SK-N-SH (cell line): ENCODE results near the gene AHDC1. TPM values are rescaled to one million over a fixed set of nuclear protein-coding genes. Genes with fewer than 3 reads are reported as not detected.

Experiments used
- CTCF ChIA-PET: fragments of 300-600, 350-600 bp; formaldehyde crosslinking; extraction: SDS; loops from one replicate; lab custom pipeline; 2021; lab: Yijun Ruan, JAX
- POLR2A ChIA-PET: fragments of 350-600 bp; sonication (Branson Sonifier 250); formaldehyde crosslinking; extraction: SDS; loops from one replicate; lab custom pipeline; 2020; ENCODE audit warnings: antibody characterized with exemption, inconsistent platforms; lab: Yijun Ruan, JAX
- DNase-seq: peaks from one replicate; pipeline ENCODE4 v3.0.0; 2012
- H2AFZ ChIP-seq: fragments of 200-600 bp; sonication (generic); 2 replicates; pipeline ENCODE4 v1.8.1; 2016; ENCODE audit warnings: antibody characterized with exemption, mild to moderate bottlenecking, low read depth
- H3F3A ChIP-seq: fragments of 200-600 bp; sonication (generic); replicated peaks from 2 replicates; pipeline ENCODE3; 2016; ENCODE audit warnings: antibody characterized with exemption, mild to moderate bottlenecking; ENCODE audit not compliant: insufficient read depth
- H3K27ac ChIP-seq, 2 experiments: fragments of 200-500 bp in 1 of 2; fragments of 200-600 bp in 1 of 2; sonication (Bioruptor generic) in 1 of 2; sonication (generic), shearing (Covaris generic) in 1 of 2; 2 replicates each; pipeline versions ENCODE4 v1.5.1 to v1.6.1; 2014 to 2016; ENCODE audit warnings: low read depth in 2 of 2, inconsistent platforms in 1 of 2, low read length in 1 of 2, mild to moderate bottlenecking in 1 of 2, mixed read lengths in 1 of 2
- H3K27me3 ChIP-seq: fragments of 200-600 bp; sonication (generic), shearing (Covaris generic); 2 replicates; pipeline ENCODE4 v1.6.1; 2016; ENCODE audit warnings: mixed run types; ENCODE audit not compliant: insufficient read depth
- H3K36me3 ChIP-seq, 2 experiments: fragments of 200-500 bp in 1 of 2; fragments of 200-600 bp in 1 of 2; sonication (Bioruptor generic) in 1 of 2; sonication (generic) in 1 of 2; replicated peaks in 1 of 2; 2 replicates each; pipeline versions ENCODE3 to v1.5.1; 2014 to 2016; ENCODE audit warnings: low read length in 1 of 2, mild to moderate bottlenecking in 1 of 2; ENCODE audit not compliant: insufficient read depth in 2 of 2, control insufficient read depth in 1 of 2
- H3K4me1 ChIP-seq, 2 experiments: fragments of 200-500 bp in 1 of 2; fragments of 200-600 bp in 1 of 2; sonication (Bioruptor generic) in 1 of 2; sonication (generic), shearing (Covaris generic) in 1 of 2; 2 replicates each; pipeline versions ENCODE4 v1.5.1 to v1.6.1; 2014 to 2016; ENCODE audit warnings: low read depth in 1 of 2, low read length in 1 of 2, mixed run types in 1 of 2; ENCODE audit not compliant: insufficient read depth in 2 of 2, control insufficient read depth in 1 of 2
- H3K4me2 ChIP-seq: fragments of 200-600 bp; sonication (generic), shearing (Covaris generic); 2 replicates; pipeline ENCODE4 v1.6.1; 2017; ENCODE audit warnings: mixed run types
- H3K4me3 ChIP-seq, 2 experiments: fragments of 200-500 bp in 1 of 2; fragments of 200-600 bp in 1 of 2; sonication (Bioruptor generic) in 1 of 2; sonication (generic), shearing (Covaris generic) in 1 of 2; 2 replicates each; pipeline versions ENCODE4 v1.5.1 to v1.8.1; 2014 to 2016; ENCODE audit warnings: low read depth in 2 of 2, inconsistent platforms in 1 of 2, low read length in 1 of 2, mild to moderate bottlenecking in 1 of 2, mixed read lengths in 1 of 2, moderate library complexity in 1 of 2
- H3K79me2 ChIP-seq: fragments of 200-600 bp; sonication (generic); 2 replicates; pipeline ENCODE4 v1.8.1; 2017; ENCODE audit warnings: mild to moderate bottlenecking; ENCODE audit not compliant: insufficient read depth
- H3K9ac ChIP-seq: fragments of 200-600 bp; sonication (generic); 2 replicates; pipeline ENCODE4 v1.6.1; 2017; ENCODE audit warnings: mixed run types
- H3K9me2 ChIP-seq: fragments of 200-600 bp; sonication (generic); 2 replicates; pipeline ENCODE4 v1.6.1; 2017; ENCODE audit warnings: mixed run types
- H3K9me3 ChIP-seq: fragments of 200-600 bp; sonication (generic); 2 replicates; pipeline ENCODE4 v1.6.1; 2017; ENCODE audit warnings: mixed run types, mild to moderate bottlenecking, moderate library complexity
- H4K20me1 ChIP-seq: fragments of 200-600 bp; sonication (generic); 2 replicates; pipeline ENCODE4 v1.6.1; 2017; ENCODE audit warnings: mild to moderate bottlenecking, mixed run types; ENCODE audit not compliant: insufficient read depth
- CHD2 ChIP-seq: fragments of 150-350 bp; IDR thresholded peaks from 2 replicates; pipeline ENCODE4 v1.6.1; 2018; ENCODE audit warnings: low read length; ENCODE audit not compliant: partially characterized antibody
- ELF1 ChIP-seq: IDR thresholded peaks from 2 replicates; pipeline ENCODE4 v1.4.0; 2012
- EP300 ChIP-seq, 2 experiments: IDR thresholded peaks; 2 replicates each; pipeline versions ENCODE4 v1.4.0 to v1.6.1; 2012; ENCODE audit warnings: borderline replicate concordance in 1 of 2, low read depth in 1 of 2, low read length in 1 of 2
- EZH2phosphoT487 ChIP-seq: fragments of 200-600 bp; sonication (generic); IDR thresholded peaks from 2 replicates; pipeline ENCODE4 v1.6.1; 2017; ENCODE audit warnings: low read depth, mixed run types, mild to moderate bottlenecking, antibody characterized with exemption, moderate library complexity, borderline replicate concordance
- FOSL2 ChIP-seq: IDR thresholded peaks from 2 replicates; pipeline ENCODE4 v1.4.0; 2012; ENCODE audit warnings: low read depth, mild to moderate bottlenecking, moderate library complexity, borderline replicate concordance
- FOXJ3 ChIP-seq: sonication (generic); formaldehyde crosslinking; IDR thresholded peaks from 2 replicates; pipeline ENCODE4 v1.5.1; 2020; ENCODE audit warnings: mild to moderate bottlenecking, missing genetic modification reagents
- FOXM1 ChIP-seq: IDR thresholded peaks from 2 replicates; pipeline ENCODE4 v1.4.0; 2012; ENCODE audit warnings: low read depth, mild to moderate bottlenecking
- MAX ChIP-seq: IDR thresholded peaks from 2 replicates; pipeline ENCODE4 v1.4.0; 2012; ENCODE audit warnings: low read depth
- NFIC ChIP-seq: IDR thresholded peaks from 2 replicates; pipeline ENCODE4 v1.4.0; 2012; ENCODE audit warnings: borderline replicate concordance
- NRF1 ChIP-seq: IDR thresholded peaks from 2 replicates; pipeline ENCODE4 v1.6.1; 2012; ENCODE audit warnings: low read depth, mild to moderate bottlenecking, low read length
- RFX5 ChIP-seq: IDR thresholded peaks from 2 replicates; pipeline ENCODE4 v1.6.1; 2012; ENCODE audit warnings: mild to moderate bottlenecking, improper control_type of control experiment, low read length
- RXRA ChIP-seq: IDR thresholded peaks from 2 replicates; pipeline ENCODE4 v1.4.0; 2012; ENCODE audit warnings: low read depth, mild to moderate bottlenecking, borderline replicate concordance
- SMC3 ChIP-seq: IDR thresholded peaks from 2 replicates; pipeline ENCODE4 v1.6.1; 2012; ENCODE audit warnings: low read depth, low read length, improper control_type of control experiment
- TCF12 ChIP-seq: IDR thresholded peaks from 2 replicates; pipeline ENCODE4 v1.4.0; 2012
- TEAD4 ChIP-seq: IDR thresholded peaks from 2 replicates; pipeline ENCODE4 v1.4.0; 2012; ENCODE audit warnings: mild to moderate bottlenecking, borderline replicate concordance; ENCODE audit not compliant: insufficient read depth
- USF1 ChIP-seq: IDR thresholded peaks from 2 replicates; pipeline ENCODE4 v1.4.0; 2012; ENCODE audit warnings: low read depth, borderline replicate concordance
- WGBS: methylation state at CpG from one replicate; pipeline ENCODE4 v1.1.6; 2017; ENCODE audit warnings: low lambda C conversion rate; 5-methylcytosine and 5-hydroxymethylcytosine counted together
- polyA plus RNA-seq, 3 experiments: library from polyadenylated mRNA; depleted of rRNA; stranded (reverse); fragments of >200 nt; gene quantifications; 2 replicates each; pipeline ENCODE4 v1.2.3, GENCODE V29; 2012
- TF ChIP-seq, protein P1 (sequence below): IDR thresholded peaks from 2 replicates; pipeline ENCODE4; 2012
- TF ChIP-seq, protein P2 (sequence below): fragments of 150-350 bp; IDR thresholded peaks from 2 replicates; pipeline ENCODE4 v1.6.1; 2016; ENCODE audit warnings: mild to moderate bottlenecking, low read depth, low read length
- TF ChIP-seq, protein P3 (sequence below): fragments of 150-350 bp; IDR thresholded peaks from 2 replicates; pipeline ENCODE4 v1.6.1; 2017; ENCODE audit warnings: antibody characterized with exemption, low read length, low read depth, borderline replicate concordance
- TF ChIP-seq, protein P4 (sequence below): IDR thresholded peaks from 2 replicates; pipeline ENCODE4 v1.4.0; 2012; ENCODE audit warnings: low read depth, borderline replicate concordance

The AHDC1 gene
- polyA plus RNA-seq, 1 of the 3 experiments (the other 2 are of a cell fraction) = 8.5 TPM

DNA sequence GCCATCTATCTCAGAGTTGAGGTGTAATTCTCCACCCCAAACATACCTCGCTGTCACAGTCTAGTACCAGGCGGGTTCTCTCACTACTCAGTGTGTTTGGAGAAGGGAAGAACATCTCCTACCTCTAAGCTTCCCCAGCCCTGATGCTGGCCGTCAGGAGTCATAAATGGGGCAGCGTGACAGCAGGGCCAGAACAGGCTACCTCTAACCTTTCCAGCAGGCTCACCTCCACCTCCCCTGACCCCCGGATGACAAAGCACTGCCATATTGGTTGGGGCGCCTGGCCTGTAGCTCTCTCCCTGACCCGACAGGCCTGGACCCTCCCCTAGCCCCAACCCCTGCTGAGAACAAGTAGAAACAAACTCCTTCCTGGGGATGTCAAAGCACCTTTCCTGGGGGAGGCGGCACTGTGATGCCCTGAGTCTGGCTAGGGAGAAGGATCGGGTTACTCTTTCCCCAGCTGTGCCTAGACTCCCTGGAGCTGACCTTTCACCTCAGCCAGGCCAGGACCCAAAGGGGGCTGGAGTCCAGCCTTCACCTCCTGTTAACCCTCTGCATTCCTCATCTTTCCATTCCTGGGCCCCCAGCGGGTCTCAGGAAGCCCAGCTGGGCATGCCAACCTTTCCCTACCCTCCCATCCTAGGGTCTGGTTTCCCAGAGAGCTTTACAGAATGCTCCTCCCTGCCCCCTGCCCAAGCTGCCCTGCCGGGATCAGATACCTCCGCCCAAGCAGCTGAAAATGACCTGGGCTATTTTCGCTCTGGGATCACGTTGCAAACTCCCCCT lies 34.2 kb downstream of the AHDC1 start:
- H3K27ac ChIP-seq = no peak overlapping the region
- H3K9me2 ChIP-seq = no peaks in the 10 kb centered on the region
- no peaks in the 10 kb centered on the region for H3F3A ChIP-seq
- H2AFZ ChIP-seq = no peak overlapping the region
- H3K4me2 ChIP-seq = peak overlapping the region; percentile 22; the same call in 1 of the 2 replicates
- H3K79me2 ChIP-seq = peaks cover 65% of the 10 kb centered on the region; the same call in 1 of the 2 replicates
- no peaks in the 10 kb centered on the region for H3K27me3 ChIP-seq
- no peak for DNase-seq
- no peaks in the 10 kb centered on the region for H3K9me3 ChIP-seq
- peaks cover 52 to 76% of the 10 kb centered on the region in 2 experiments; a peak in 3 of 4 replicates for H3K4me1 ChIP-seq
- H3K9ac ChIP-seq = no peak overlapping the region
- CTCF ChIA-PET = interaction anchor here (0.7 to 24.8 kb wide), 15 partner anchors 8 to 213 kb away, joined by 3 to 603 read pairs (median 3); partner anchors contain the start of gene AHDC1
- POLR2A ChIA-PET = interaction anchor here (1.0 to 1.1 kb wide), 2 partner anchors 34 to 80 kb away, joined by 3 to 4 read pairs; partner anchors contain the start of genes AHDC1 and WASF2
- WGBS = 90% methylated on average over 10 of the region's 14 CpGs
- peaks cover 71% of the 10 kb centered on the region for H4K20me1 ChIP-seq
- no peak for TF ChIP-seq CHD2
- no peak for TF ChIP-seq FOXM1
- no peak for TF ChIP-seq SMC3
- TF ChIP-seq, protein P1, sequence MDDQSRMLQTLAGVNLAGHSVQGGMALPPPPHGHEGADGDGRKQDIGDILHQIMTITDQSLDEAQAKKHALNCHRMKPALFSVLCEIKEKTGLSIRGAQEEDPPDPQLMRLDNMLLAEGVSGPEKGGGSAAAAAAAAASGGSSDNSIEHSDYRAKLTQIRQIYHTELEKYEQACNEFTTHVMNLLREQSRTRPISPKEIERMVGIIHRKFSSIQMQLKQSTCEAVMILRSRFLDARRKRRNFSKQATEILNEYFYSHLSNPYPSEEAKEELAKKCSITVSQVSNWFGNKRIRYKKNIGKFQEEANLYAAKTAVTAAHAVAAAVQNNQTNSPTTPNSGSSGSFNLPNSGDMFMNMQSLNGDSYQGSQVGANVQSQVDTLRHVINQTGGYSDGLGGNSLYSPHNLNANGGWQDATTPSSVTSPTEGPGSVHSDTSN = no peak
- TF ChIP-seq TEAD4 = no peak
- TF ChIP-seq, protein P2, sequence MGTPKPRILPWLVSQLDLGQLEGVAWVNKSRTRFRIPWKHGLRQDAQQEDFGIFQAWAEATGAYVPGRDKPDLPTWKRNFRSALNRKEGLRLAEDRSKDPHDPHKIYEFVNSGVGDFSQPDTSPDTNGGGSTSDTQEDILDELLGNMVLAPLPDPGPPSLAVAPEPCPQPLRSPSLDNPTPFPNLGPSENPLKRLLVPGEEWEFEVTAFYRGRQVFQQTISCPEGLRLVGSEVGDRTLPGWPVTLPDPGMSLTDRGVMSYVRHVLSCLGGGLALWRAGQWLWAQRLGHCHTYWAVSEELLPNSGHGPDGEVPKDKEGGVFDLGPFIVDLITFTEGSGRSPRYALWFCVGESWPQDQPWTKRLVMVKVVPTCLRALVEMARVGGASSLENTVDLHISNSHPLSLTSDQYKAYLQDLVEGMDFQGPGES = no peak
- TF ChIP-seq RXRA = no peak
- no peak for TF ChIP-seq NRF1
- H3K4me3 ChIP-seq = no peak overlapping the region
- H3K36me3 ChIP-seq = no peaks in the 10 kb centered on the region

- Histone ChIP-seq H3K4me1 (peaks cover 52 to 77% of the 10 kb centered on the region in 2 experiments; a peak in 3 of 4 replicates), H3K9me3 (no peaks in the 10 kb centered on the region), H3K27me3 (no peaks in the 10 kb centered on the region), H4K20me1 (peaks cover 68% of the 10 kb centered on the region), H3K36me3 (no peaks in the 10 kb centered on the region), H3K9ac (no peak overlapping the region), H3K4me3 (no peak overlapping the region), H2AFZ (no peak overlapping the region), H3K79me2 (peaks cover 65% of the 10 kb centered on the region), H3K9me2 (no peaks in the 10 kb centered on the region), H3K27ac (no peak overlapping the region), H3F3A (no peaks in the 10 kb centered on the region), H3K4me2 (peak overlapping the region; percentile 75)
- WGBS = 90% methylated on average over 2 of the region's 3 CpGs
- no peak for DNase-seq
- POLR2A ChIA-PET = interaction anchor here (0.6 to 1.0 kb wide), 2 partner anchors 31 to 79 kb away, joined by 3 read pairs; partner anchors contain the start of gene WASF2
- CTCF ChIA-PET = interaction anchor here (0.8 to 24.8 kb wide), 21 partner anchors 9 to 156 kb away, joined by 3 to 603 read pairs (median 3); partner anchors contain the start of genes AHDC1 and FAM76A
- TF ChIP-seq RFX5 (no peak), TEAD4 (no peak), EZH2phosphoT487 (no peak), ELF1 (no peak), FOSL2 (no peak), MAX (no peak), USF1 (no peak), NFIC (no peak), FOXJ3 (CRISPR knock-in tag) (no peak), RXRA (no peak), EP300 (IDR thresholded peaks at IDR 0.05; ENCODE audit: borderline replicate concordance in 1 of 2, low read depth in 1 of 2, low read length in 1 of 2) (no peak), NRF1 (no peak), TCF12 (no peak)
- TF ChIP-seq, protein P3, sequence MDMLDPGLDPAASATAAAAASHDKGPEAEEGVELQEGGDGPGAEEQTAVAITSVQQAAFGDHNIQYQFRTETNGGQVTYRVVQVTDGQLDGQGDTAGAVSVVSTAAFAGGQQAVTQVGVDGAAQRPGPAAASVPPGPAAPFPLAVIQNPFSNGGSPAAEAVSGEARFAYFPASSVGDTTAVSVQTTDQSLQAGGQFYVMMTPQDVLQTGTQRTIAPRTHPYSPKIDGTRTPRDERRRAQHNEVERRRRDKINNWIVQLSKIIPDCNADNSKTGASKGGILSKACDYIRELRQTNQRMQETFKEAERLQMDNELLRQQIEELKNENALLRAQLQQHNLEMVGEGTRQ = no peak
- TF ChIP-seq, protein P4, sequence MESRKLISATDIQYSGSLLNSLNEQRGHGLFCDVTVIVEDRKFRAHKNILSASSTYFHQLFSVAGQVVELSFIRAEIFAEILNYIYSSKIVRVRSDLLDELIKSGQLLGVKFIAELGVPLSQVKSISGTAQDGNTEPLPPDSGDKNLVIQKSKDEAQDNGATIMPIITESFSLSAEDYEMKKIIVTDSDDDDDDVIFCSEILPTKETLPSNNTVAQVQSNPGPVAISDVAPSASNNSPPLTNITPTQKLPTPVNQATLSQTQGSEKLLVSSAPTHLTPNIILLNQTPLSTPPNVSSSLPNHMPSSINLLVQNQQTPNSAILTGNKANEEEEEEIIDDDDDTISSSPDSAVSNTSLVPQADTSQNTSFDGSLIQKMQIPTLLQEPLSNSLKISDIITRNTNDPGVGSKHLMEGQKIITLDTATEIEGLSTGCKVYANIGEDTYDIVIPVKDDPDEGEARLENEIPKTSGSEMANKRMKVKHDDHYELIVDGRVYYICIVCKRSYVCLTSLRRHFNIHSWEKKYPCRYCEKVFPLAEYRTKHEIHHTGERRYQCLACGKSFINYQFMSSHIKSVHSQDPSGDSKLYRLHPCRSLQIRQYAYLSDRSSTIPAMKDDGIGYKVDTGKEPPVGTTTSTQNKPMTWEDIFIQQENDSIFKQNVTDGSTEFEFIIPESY = no peak
Measured at GRCh38 chr1:27569088-27569460, 34.9 kb downstream of the AHDC1 start.
